Fibroblast of lung (primary cell): Measurements from ENCODE around the gene ODR4. TPM values are rescaled to one million over a fixed set of nuclear protein-coding genes. Genes with fewer than 3 reads are reported as not detected.
"Not testable (repeated sequence)": the region's sequence is repeated elsewhere in the genome, so short reads cannot be mapped to it uniquely, and the experiment has no call there.

Source experiments
- DNase-seq, 2 donors: peaks; one replicate each; pipeline versions ENCODE4 v3.0.0 to v3.0.0-alpha.2; 2010; ENCODE audit warnings: low read depth in 2 of 2
- H2AFZ ChIP-seq: 2 replicates; pipeline ENCODE4 v1.5.1; 2012; ENCODE audit warnings: low read length, control low read depth, inconsistent platforms
- H3K27ac ChIP-seq: 2 replicates; pipeline ENCODE4 v1.5.1; 2011; ENCODE audit warnings: low read length, control low read depth; ENCODE audit not compliant: insufficient read depth
- H3K27me3 ChIP-seq: 2 replicates; pipeline ENCODE4 v1.5.1; 2011; ENCODE audit warnings: mild to moderate bottlenecking, low read length; ENCODE audit not compliant: control insufficient read depth, insufficient read depth
- H3K36me3 ChIP-seq: 2 replicates; pipeline ENCODE4 v1.5.1; 2011; ENCODE audit warnings: low read length; ENCODE audit not compliant: control insufficient read depth, insufficient read depth
- H3K4me1 ChIP-seq: 2 replicates; pipeline ENCODE4 v1.5.1; 2011; ENCODE audit warnings: low read length; ENCODE audit not compliant: control insufficient read depth, insufficient read depth; ENCODE audit errors: extremely low read depth
- H3K4me2 ChIP-seq: 2 replicates; pipeline ENCODE4 v1.5.1; 2011; ENCODE audit warnings: low read length, control low read depth; ENCODE audit not compliant: insufficient read depth; ENCODE audit errors: extremely low read depth
- H3K4me3 ChIP-seq, 4 experiments: fragments of 200-600 bp in 1 of 4; sonication (generic) in 1 of 4; replicated peaks in 1 of 4; 2 replicates each; pipeline ENCODE4 v1.5.1; 2011 to 2016; ENCODE audit warnings: low read length in 4 of 4, low read depth in 3 of 4, mild to moderate bottlenecking in 3 of 4, control low read depth in 2 of 4, inconsistent platforms in 1 of 4, mixed read lengths in 1 of 4; ENCODE audit not compliant: insufficient read depth in 1 of 4; ENCODE audit errors: control extremely low read depth in 1 of 4
- H3K79me2 ChIP-seq: 2 replicates; pipeline ENCODE4 v1.5.1; 2012; ENCODE audit warnings: mild to moderate bottlenecking, low read length, inconsistent platforms; ENCODE audit not compliant: control insufficient read depth, insufficient read depth
- H3K9ac ChIP-seq: 2 replicates; pipeline ENCODE4 v1.5.1; 2011; ENCODE audit warnings: mild to moderate bottlenecking, low read length, control low read depth; ENCODE audit not compliant: insufficient read depth
- H3K9me3 ChIP-seq: 2 replicates; pipeline ENCODE4 v1.5.1; 2012; ENCODE audit warnings: low read depth, low read length; ENCODE audit not compliant: control insufficient read depth, insufficient read depth
- H4K20me1 ChIP-seq: 2 replicates; pipeline ENCODE4 v1.5.1; 2011; ENCODE audit warnings: low read length; ENCODE audit not compliant: control insufficient read depth, insufficient read depth; ENCODE audit errors: extremely low read depth
- EZH2 ChIP-seq: IDR thresholded peaks from 2 replicates; pipeline ENCODE4 v1.5.1; 2012; ENCODE audit warnings: low read length, control low read depth, mild to moderate bottlenecking; ENCODE audit errors: missing control alignments
- polyA plus RNA-seq, 2 donors: library from polyadenylated mRNA; depleted of rRNA in 1 of 2; stranded (reverse) in 1 of 2; unstranded in 1 of 2; fragments of >200 nt; gene quantifications; 2 replicates each; pipeline ENCODE4 v1.2.1, GENCODE V29; 2011 to 2012; ENCODE audit warnings: missing spikeins in 1 of 2
- total RNA-seq: library from RNA; depleted of rRNA; stranded (reverse); fragments of >200 nt; gene quantifications from 2 replicates; pipeline ENCODE4 v1.2.1, GENCODE V29; 2014
- TF ChIP-seq, protein P1 (sequence below), 2 donors: IDR thresholded peaks in 1 of 2; conservative IDR thresholded peaks in 1 of 2; 1 replicate in 1 of 2; 2 replicates in 1 of 2; pipeline ENCODE4 v1.5.1; 2011 to 2012; ENCODE audit warnings: low read length in 2 of 2, control low read depth in 1 of 2, inconsistent platforms in 1 of 2, low read depth in 1 of 2, mild to moderate bottlenecking in 1 of 2

The ODR4 gene
- total and polyA plus RNA-seq, 2 donors (not counting 1 experiment from before 2014, with no cell fraction given): 13.0 to 13.7 TPM

DNA sequence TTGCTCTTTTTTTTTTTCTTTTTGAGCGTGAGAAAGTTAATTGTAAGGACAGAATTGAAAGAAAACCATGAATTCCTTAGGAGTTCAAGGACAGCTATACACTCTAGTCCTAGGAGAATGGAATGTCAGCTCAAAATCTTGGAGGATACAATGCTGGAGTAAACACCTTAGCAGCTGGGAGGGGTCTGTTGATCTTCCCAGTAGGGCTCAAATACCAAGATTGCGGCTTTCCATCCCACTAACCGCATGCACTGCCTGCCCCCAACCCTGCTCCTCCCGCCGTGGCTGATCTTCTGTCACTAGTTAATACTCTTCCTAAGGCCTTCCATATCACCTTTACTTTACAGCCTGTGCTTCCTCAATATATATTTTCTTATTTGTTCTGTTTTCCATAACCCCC is 87.9 kb downstream of the ODR4 start:
- Histone ChIP-seq H3K9ac (no peak overlapping the region), H4K20me1 (no peaks in the 10 kb centered on the region)
- TF ChIP-seq, protein P1, sequence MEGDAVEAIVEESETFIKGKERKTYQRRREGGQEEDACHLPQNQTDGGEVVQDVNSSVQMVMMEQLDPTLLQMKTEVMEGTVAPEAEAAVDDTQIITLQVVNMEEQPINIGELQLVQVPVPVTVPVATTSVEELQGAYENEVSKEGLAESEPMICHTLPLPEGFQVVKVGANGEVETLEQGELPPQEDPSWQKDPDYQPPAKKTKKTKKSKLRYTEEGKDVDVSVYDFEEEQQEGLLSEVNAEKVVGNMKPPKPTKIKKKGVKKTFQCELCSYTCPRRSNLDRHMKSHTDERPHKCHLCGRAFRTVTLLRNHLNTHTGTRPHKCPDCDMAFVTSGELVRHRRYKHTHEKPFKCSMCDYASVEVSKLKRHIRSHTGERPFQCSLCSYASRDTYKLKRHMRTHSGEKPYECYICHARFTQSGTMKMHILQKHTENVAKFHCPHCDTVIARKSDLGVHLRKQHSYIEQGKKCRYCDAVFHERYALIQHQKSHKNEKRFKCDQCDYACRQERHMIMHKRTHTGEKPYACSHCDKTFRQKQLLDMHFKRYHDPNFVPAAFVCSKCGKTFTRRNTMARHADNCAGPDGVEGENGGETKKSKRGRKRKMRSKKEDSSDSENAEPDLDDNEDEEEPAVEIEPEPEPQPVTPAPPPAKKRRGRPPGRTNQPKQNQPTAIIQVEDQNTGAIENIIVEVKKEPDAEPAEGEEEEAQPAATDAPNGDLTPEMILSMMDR (conservative IDR thresholded peaks at IDR 0.05 in 1 of 2, IDR thresholded peaks at IDR 0.05 in 1 of 2; ENCODE audit: low read depth in 1 of 2, low read length in 2 of 2): no peak
- no peak for TF ChIP-seq EZH2

DNA sequence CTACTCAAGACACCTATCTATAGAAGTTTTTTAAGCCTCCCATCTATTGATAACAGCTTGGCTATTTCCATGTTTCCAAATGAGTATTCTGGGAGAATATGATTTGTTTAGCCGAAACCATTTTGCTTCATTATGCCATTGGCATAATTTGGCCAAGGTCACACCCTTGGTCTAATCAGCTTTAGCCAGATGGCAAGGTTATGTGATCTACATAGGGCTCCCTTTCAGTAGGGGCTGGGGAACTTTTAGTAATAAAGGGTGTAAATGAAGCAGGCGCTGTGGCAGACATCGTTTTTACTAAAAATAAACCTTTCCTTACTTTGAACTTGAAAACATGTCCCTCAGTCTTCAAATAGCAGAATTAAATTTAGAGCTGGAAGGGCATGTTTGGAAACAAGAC is 88.3 kb downstream of the ODR4 start:
- Histone ChIP-seq H4K20me1 (no peaks in the 10 kb centered on the region), H3K4me2 (no peak overlapping the region), H3K79me2 (no peaks in the 10 kb centered on the region), H2AFZ (no peak overlapping the region), H3K27me3 (no peaks in the 10 kb centered on the region), H3K36me3 (no peaks in the 10 kb centered on the region), H3K9ac (no peak overlapping the region), H3K4me3 (no peak overlapping the region), H3K27ac (no peak overlapping the region), H3K9me3 (no peaks in the 10 kb centered on the region), H3K4me1 (no peaks in the 10 kb centered on the region)
- TF ChIP-seq, protein P1 (conservative IDR thresholded peaks at IDR 0.05 in 1 of 2, IDR thresholded peaks at IDR 0.05 in 1 of 2; ENCODE audit: low read depth in 1 of 2, low read length in 2 of 2): no peak
- TF ChIP-seq EZH2: no peak
- DNase-seq: no peak

More for the DNA sequence above, 87.9 kb downstream of the ODR4 start:
- no peaks in the 10 kb centered on the region for H3K9me3 ChIP-seq
- no peak overlapping the region for H3K27ac ChIP-seq
- no peak overlapping the region for H3K4me3 ChIP-seq
- no peaks in the 10 kb centered on the region for H3K36me3 ChIP-seq
- DNase-seq: no peak
- H3K4me1 ChIP-seq: no peaks in the 10 kb centered on the region
- H3K27me3 ChIP-seq: no peaks in the 10 kb centered on the region
- no peak overlapping the region for H3K4me2 ChIP-seq
- H2AFZ ChIP-seq: no peak overlapping the region
- no peaks in the 10 kb centered on the region for H3K79me2 ChIP-seq

DNA sequence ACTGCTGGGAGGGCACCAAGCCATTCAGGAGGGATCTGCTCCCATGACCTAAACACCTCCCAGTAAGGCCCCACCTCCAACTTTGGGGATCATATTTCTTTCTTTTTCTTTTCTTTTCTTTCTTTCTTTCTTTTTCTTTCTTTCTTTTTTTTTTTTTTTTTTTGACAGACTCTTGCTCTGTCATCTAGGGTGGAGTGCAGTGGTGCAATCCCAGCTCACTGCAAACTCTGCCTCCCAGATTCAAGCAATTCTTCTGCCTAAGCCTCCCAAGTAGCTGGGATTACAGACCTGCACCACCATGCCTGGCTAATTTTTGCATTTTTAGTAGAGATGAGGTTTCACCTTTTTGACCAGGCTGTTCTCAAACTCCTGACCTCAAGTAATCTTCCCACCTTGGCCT is 89.9 kb downstream of the ODR4 start:
- not testable (repeated sequence) for H3K9ac ChIP-seq, H2AFZ ChIP-seq, H3K4me1 ChIP-seq, H3K36me3 ChIP-seq, H3K9me3 ChIP-seq, H3K79me2 ChIP-seq, H3K4me2 ChIP-seq, H3K4me3 ChIP-seq, H3K27ac ChIP-seq, H3K27me3 ChIP-seq, H4K20me1 ChIP-seq, DNase-seq
